Activated CD4-positive, alpha-beta T cell treated with anti-CD3 and anti-CD28 coated beads, Interleukin-2, amount 50 U/mL, for 4 hours (primary cell): Measurements from ENCODE around the gene GRM2.

Experiments
- DNase-seq, 2 experiments: peaks; one replicate each; pipeline ENCODE4 v3.0.0-alpha.2; 2020

Gene GRM2

GRCh38 chr3:51680663-51681230, 26.1 kb upstream of the GRM2 start:
- DNase-seq: no peak

- peak; percentile 44 to 45 for DNase-seq
Measured at GRCh38 chr3:51681453-51681852, 25.4 kb upstream of the GRM2 start.

- peak; percentile 66 to 67 for DNase-seq
Measured at GRCh38 chr3:51682079-51682478, 24.8 kb upstream of the GRM2 start.

GRCh38 chr3:51682526-51682925, 24.3 kb upstream of the GRM2 start:
- no peak for DNase-seq

GRCh38 chr3:51683566-51683965, 23.3 kb upstream of the GRM2 start:
- DNase-seq: no peak

GRCh38 chr3:51684971-51685751, 21.7 kb upstream of the GRM2 start:
- DNase-seq: no peak

- DNase-seq: no peak
Measured at GRCh38 chr3:51686056-51686455, 20.8 kb upstream of the GRM2 start.

GRCh38 chr3:51686512-51687215, 20.2 kb upstream of the GRM2 start:
- DNase-seq: peak; percentile 70 to 72

GRCh38 chr3:51687431-51688205, 19.2 kb upstream of the GRM2 start:
- DNase-seq: no peak

- DNase-seq: no peak
Measured at GRCh38 chr3:51688206-51688600, 18.7 kb upstream of the GRM2 start.

- DNase-seq: no peak
Measured at GRCh38 chr3:51691021-51691420, 15.8 kb upstream of the GRM2 start.

GRCh38 chr3:51691949-51692348, 14.9 kb upstream of the GRM2 start:
- DNase-seq: no peak

GRCh38 chr3:51692980-51693395, 13.9 kb upstream of the GRM2 start:
- DNase-seq: no peak

GRCh38 chr3:51696954-51697353, 9.9 kb upstream of the GRM2 start:
- no peak for DNase-seq

GRCh38 chr3:51698209-51698608, 8.7 kb upstream of the GRM2 start:
- DNase-seq: no peak

- DNase-seq: no peak
Measured at GRCh38 chr3:51700403-51700802, 6.5 kb upstream of the GRM2 start.

GRCh38 chr3:51702156-51702555, 4.7 kb upstream of the GRM2 start:
- DNase-seq: no peak

- no peak for DNase-seq
Measured at GRCh38 chr3:51703068-51703760, 3.7 kb upstream of the GRM2 start.

GRCh38 chr3:51703761-51704510, 2.9 kb upstream of the GRM2 start:
- no peak for DNase-seq

- no peak for DNase-seq
Measured at GRCh38 chr3:51704511-51704950, 2.3 kb upstream of the GRM2 start.

- DNase-seq: no peak
Measured at GRCh38 chr3:51705276-51706020, 1.4 kb upstream of the GRM2 start.
